CD4-positive, alpha-beta T cell treated with Interleukin-10 for 1 hour (primary cell): ENCODE results near the gene INTS11.
"Not testable (repeated sequence)": the region's sequence is repeated elsewhere in the genome, so short reads cannot be mapped to it uniquely, and the experiment has no call there.

Source experiments
- DNase-seq: peaks from one replicate; pipeline ENCODE4 v3.0.0-alpha.2; 2020

INTS11 gene

GRCh38 chr1:1329304-1330210 lies 5.1 kb upstream of the INTS11 start:
- DNase-seq = no peak

- no peak for DNase-seq
Measured at GRCh38 chr1:1328254-1328653, 3.8 kb upstream of the INTS11 start.

- DNase-seq = no peak
Measured at GRCh38 chr1:1327291-1327690, 2.8 kb upstream of the INTS11 start.

- no peak for DNase-seq
Measured at GRCh38 chr1:1326075-1326605, 1.7 kb upstream of the INTS11 start.

- no peak for DNase-seq
Measured at GRCh38 chr1:1325288-1326074, 1.0 kb upstream of the INTS11 start.

- no peak for DNase-seq
Measured at GRCh38 chr1:1324084-1324523, 356 bp downstream of the INTS11 start.

GRCh38 chr1:1322952-1323351 lies 1.5 kb downstream of the INTS11 start:
- no peak for DNase-seq

- DNase-seq = no peak
Measured at GRCh38 chr1:1322418-1322817, 2.0 kb downstream of the INTS11 start.

GRCh38 chr1:1321477-1321876 lies 3.0 kb downstream of the INTS11 start:
- no peak for DNase-seq

- no peak for DNase-seq
Measured at GRCh38 chr1:1320666-1321448, 3.6 kb downstream of the INTS11 start.

- no peak for DNase-seq
Measured at GRCh38 chr1:1319646-1319941, 4.9 kb downstream of the INTS11 start.

GRCh38 chr1:1318777-1319645 lies 5.4 kb downstream of the INTS11 start:
- DNase-seq = no peak

GRCh38 chr1:1318131-1318652 lies 6.3 kb downstream of the INTS11 start:
- no peak for DNase-seq

GRCh38 chr1:1317420-1317819 lies 7.0 kb downstream of the INTS11 start:
- no peak for DNase-seq

GRCh38 chr1:1316199-1316598 lies 8.3 kb downstream of the INTS11 start:
- DNase-seq = not testable (repeated sequence)

- no peak for DNase-seq
Measured at GRCh38 chr1:1315435-1315954, 9.0 kb downstream of the INTS11 start.

GRCh38 chr1:1314678-1315335 lies 9.7 kb downstream of the INTS11 start:
- DNase-seq = no peak

GRCh38 chr1:1314237-1314586 lies 10.2 kb downstream of the INTS11 start:
- DNase-seq = no peak

GRCh38 chr1:1313500-1314236 lies 10.8 kb downstream of the INTS11 start:
- no peak for DNase-seq
